NCI-H2081 treated with DMSO at 0.1 percent for 48 hours (cell line): Measurements from ENCODE around the gene CALCOCO1.
"Not testable (repeated sequence)": the region's sequence is repeated elsewhere in the genome, so short reads cannot be mapped to it uniquely, and the experiment has no call there.

Experiments used
- DNase-seq: peaks from one replicate; lab custom pipeline; 2025; lab: John Stamatoyannopoulos, UW

CALCOCO1 gene, protein sequence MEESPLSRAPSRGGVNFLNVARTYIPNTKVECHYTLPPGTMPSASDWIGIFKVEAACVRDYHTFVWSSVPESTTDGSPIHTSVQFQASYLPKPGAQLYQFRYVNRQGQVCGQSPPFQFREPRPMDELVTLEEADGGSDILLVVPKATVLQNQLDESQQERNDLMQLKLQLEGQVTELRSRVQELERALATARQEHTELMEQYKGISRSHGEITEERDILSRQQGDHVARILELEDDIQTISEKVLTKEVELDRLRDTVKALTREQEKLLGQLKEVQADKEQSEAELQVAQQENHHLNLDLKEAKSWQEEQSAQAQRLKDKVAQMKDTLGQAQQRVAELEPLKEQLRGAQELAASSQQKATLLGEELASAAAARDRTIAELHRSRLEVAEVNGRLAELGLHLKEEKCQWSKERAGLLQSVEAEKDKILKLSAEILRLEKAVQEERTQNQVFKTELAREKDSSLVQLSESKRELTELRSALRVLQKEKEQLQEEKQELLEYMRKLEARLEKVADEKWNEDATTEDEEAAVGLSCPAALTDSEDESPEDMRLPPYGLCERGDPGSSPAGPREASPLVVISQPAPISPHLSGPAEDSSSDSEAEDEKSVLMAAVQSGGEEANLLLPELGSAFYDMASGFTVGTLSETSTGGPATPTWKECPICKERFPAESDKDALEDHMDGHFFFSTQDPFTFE

DNA sequence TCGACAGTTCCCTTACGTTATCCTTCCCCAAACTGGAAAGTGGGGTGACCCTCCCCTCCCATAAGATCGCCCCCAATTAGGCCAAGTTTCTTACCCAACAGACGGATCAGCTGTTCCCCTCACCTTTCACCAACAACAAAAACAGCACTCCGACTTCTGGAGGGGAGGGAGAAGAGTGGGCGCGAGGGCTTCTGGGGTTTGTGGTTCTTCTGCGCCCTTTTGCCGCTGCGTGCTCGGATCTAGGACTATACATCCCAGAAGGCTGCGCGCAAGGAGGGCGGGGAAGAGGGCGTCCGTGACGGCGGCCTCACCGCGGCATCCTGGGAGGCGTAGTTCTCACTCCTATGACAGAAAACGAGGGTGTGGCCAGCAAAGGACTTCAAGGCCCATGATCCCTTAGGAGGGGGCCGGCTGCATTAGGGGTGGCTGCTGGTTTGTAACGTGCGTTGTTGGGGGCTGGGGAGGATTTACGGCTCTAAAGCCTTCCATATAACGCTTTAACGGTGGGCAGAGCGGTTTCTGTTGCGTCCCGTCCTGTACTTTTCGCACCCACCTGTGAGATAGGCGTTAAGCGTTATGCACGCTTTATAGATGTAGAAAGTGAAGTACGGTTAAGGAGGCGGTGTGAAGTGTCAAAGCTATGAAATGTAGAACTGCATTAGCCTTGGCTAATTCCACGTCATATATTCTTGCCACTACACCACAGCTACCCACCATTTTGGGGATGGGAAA lies at the start of gene CALCOCO1:
CALCOCO1 (minus strand) TSS at position 143 of the 732 bp plus-strand sequence. CDS start 2,210 bp downstream, outside the sequence.
- DNase-seq, result peak; percentile 94

DNA sequence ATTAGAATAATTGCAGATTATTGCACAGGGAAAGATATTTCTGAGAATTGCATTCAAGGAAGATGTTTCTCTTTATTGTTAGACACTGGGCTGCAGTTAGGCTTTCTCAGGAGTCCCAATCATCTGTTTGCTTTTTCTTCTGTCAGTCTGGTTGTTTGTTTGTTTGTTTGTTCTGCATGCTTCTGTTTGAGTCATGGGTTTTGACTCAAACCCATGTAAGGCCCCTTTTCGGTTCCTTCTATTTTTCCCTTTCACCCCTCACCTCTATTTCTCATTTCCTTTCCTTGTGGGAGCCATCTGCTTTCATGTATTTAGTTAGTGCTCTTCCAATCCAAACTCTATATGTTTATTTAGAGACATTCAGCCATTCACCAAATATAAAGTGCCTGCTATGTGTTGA lies 49.6 kb upstream of the CALCOCO1 start:
- no peak for DNase-seq

GRCh38 chr12:53775478-53776145 lies 48.4 kb upstream of the CALCOCO1 start:
- DNase-seq, result no peak

DNA sequence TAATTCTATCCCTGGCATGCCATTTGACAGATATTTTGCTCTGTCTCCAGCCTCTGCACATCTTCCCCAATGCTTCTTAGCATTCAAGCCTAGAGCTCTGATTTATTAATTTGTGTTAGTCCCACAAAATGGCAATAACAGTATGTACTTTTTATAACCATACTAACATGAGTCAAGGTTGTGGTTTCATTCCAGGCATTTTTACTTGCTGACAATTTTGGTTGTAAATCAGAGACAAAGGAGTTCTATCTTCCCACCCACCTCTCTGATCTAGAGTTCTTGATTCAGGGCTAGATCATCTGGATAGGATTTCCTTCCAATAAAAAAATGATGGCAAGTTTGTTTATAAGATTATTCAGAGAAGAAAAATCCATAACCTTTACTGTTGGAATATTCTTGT lies 43.0 kb upstream of the CALCOCO1 start:
- DNase-seq, result no peak

- no peak for DNase-seq
These were observed 41.7 kb upstream of the CALCOCO1 start for GRCh38 chr12:53768976-53769375.

GRCh38 chr12:53766881-53767280 lies 39.6 kb upstream of the CALCOCO1 start:
- DNase-seq, result no peak

GRCh38 chr12:53765891-53766290 lies 38.6 kb upstream of the CALCOCO1 start:
- no peak for DNase-seq

GRCh38 chr12:53764615-53765014 lies 37.4 kb upstream of the CALCOCO1 start:
- DNase-seq, result no peak

DNA sequence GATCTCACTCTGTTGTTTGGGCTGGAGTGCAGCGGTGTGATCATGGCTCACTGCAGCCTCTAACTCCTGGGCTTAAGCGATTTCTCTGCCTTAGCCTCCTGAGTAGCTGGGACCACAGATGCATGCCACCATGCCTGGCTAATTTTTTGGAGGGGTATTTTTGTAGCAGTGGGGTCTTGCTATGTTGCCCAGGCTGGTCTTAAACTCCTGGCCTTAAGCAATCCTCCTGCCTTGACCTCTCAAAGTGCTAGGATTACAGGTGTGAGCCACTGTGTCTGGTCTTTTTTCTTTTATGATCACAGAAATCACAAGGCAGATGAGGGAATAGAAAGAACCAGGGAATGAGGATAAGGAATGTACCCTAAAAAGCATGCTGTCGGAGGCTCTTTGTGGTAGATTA lies 35.5 kb upstream of the CALCOCO1 start:
- not testable (repeated sequence) for DNase-seq

GRCh38 chr12:53761306-53761705 lies 34.1 kb upstream of the CALCOCO1 start:
- no peak for DNase-seq

GRCh38 chr12:53759261-53759660 lies 32.0 kb upstream of the CALCOCO1 start:
- no peak for DNase-seq

DNA sequence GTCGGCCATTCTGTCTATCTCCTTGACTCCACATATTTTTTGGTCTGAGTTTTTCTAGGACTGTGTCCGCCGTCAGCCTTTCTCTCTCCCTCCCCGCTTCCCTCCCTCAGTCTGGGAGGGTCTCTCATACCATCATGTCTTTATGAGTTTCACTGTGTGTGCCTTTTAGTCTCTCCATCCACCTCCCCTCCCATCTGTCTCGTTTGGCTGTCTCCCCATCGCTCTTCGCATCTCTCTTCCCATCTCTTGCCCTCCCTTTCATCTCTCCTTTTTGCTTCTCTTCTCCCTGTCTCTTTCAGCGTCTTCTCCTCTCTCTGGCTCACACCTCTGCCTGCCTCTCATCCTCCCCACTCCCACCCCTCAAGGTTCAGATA lies 31.5 kb upstream of the CALCOCO1 start:
- no peak for DNase-seq

- DNase-seq, result no peak
These were observed 31.0 kb upstream of the CALCOCO1 start for GRCh38 chr12:53758081-53758729.

- no peak for DNase-seq
These were observed 30.0 kb upstream of the CALCOCO1 start for GRCh38 chr12:53757101-53757770.

DNA sequence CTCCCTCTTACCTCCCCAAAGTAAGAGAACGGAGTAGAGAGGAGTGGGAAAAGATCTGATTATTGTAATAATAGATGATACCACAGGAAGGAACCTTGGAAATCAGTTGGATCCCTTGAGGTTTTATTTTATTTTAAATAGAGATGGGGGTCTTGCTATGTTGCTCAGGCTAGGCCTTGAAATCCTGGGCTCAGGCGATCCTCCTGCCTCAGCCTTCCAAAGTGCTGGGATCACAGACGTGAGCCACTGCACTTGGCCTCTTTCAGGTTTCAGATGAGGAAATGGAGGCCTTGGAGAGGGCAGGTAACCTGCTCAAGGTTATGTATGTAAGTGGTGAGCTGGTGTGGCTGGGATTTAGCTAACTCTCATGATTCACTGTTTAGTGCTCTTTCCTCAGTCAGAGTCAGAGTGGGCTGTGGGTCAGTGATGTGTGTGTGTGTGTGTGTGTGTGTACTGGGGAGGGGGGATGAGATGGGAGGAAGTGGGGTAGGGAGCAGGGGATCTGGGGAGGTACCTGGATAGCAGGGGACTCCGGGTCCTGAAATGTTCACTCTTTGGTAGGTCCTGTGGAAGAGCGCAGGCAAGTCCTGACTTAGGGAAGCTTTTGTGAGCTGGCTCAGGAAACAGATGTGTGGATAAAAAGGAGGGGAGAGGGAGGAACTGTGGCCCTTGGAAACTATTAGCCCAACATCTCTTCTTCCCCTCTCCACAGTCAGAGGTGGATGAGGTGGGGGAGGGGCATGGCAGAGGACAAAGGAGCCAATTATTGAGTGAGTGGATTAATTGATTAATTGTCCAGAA lies 29.2 kb upstream of the CALCOCO1 start:
- no peak for DNase-seq

DNA sequence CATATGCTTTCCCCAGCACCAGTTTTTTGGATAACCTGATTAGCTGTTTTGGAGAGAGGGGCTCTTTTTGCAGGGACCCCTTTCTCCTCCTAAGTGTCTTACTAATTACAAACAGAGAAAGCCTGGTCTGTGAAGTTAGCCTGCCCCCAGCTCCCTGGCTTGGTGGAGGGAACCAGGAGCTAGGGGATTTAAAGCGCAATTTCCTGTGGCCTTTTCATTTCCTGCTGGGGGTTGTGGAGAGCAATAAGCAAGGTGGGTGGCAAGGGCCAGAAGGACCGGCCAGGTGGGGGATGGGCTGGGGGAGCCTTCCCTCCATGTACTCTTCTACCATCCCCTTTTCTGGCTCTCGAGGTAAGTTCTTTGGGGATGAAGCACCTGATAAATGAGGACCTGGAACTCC lies 28.6 kb upstream of the CALCOCO1 start:
- DNase-seq, result no peak

GRCh38 chr12:53755451-53755891 lies 28.2 kb upstream of the CALCOCO1 start:
- no peak for DNase-seq

- no peak for DNase-seq
These were observed 27.5 kb upstream of the CALCOCO1 start for GRCh38 chr12:53754633-53755264.

- DNase-seq, result no peak
These were observed 26.9 kb upstream of the CALCOCO1 start for GRCh38 chr12:53754188-53754585.

GRCh38 chr12:53752621-53753020 lies 25.4 kb upstream of the CALCOCO1 start:
- DNase-seq, result no peak
